OCI-LY7 (cell line): ENCODE results near the gene C21orf91. TPM values are rescaled to one million over a fixed set of nuclear protein-coding genes. Genes with fewer than 3 reads are reported as not detected.
A peak's percentile ranks its signal among the peaks of the same experiment; 100 is the strongest.

Source experiments
- BruUV-seq: library from RNA; stranded (reverse); fragments of 400-500 nt; replicated peaks from 2 replicates; lab custom pipeline; 2021; lab: Mats Ljungman, UMichigan
- CTCF ChIA-PET: fragments of 300-600 bp; sonication (Branson Sonifier 250); formaldehyde crosslinking; loops from one replicate; lab custom pipeline; 2022; ENCODE audit warnings: antibody characterized with exemption; ENCODE audit not compliant: unreplicated experiment; lab: Charles Lee
- POLR2A ChIA-PET: fragments of 300-600 bp; sonication (Branson Sonifier 250); formaldehyde crosslinking; loops from one replicate; lab custom pipeline; 2022; ENCODE audit warnings: antibody characterized with exemption; lab: Charles Lee
- DNase-seq: peaks from one replicate; pipeline ENCODE4 v3.0.0-alpha.2; 2015; ENCODE audit warnings: low spot score
- H2AFZ ChIP-seq: fragments of 200-600 bp; sonication (generic), shearing (Covaris generic); 2 replicates; pipeline ENCODE4 v1.6.1; 2014; ENCODE audit warnings: mild to moderate bottlenecking, antibody characterized with exemption, low read length, moderate library complexity
- H3K27ac ChIP-seq: fragments of 200-600 bp; sonication (generic); 2 replicates; pipeline ENCODE4 v1.5.1; 2014; ENCODE audit warnings: mixed run types, low read depth, mild to moderate bottlenecking, moderate library complexity, low read length, inconsistent platforms; ENCODE audit not compliant: poor library complexity, severe bottlenecking
- H3K36me3 ChIP-seq: fragments of 200-600 bp; sonication (generic); 2 replicates; pipeline ENCODE4 v1.6.1; 2014; ENCODE audit warnings: mild to moderate bottlenecking, antibody characterized with exemption, low read length, moderate library complexity, mixed read lengths; ENCODE audit not compliant: insufficient read depth
- H3K4me1 ChIP-seq: fragments of 200-600 bp; sonication (generic); 2 replicates; pipeline ENCODE4 v1.5.1; 2014; ENCODE audit warnings: mild to moderate bottlenecking, low read length; ENCODE audit not compliant: insufficient read depth, poor library complexity, severe bottlenecking
- H3K4me2 ChIP-seq: fragments of 200-600 bp; sonication (generic); 2 replicates; pipeline ENCODE4 v1.6.1; 2014; ENCODE audit warnings: mild to moderate bottlenecking, low read length
- H3K4me3 ChIP-seq: fragments of 200-600 bp; sonication (generic); 2 replicates; pipeline ENCODE4 v1.5.1; 2014; ENCODE audit warnings: mild to moderate bottlenecking, low read depth, low read length; ENCODE audit not compliant: poor library complexity, severe bottlenecking
- H3K79me2 ChIP-seq: fragments of 200-600 bp; sonication (generic); 2 replicates; pipeline ENCODE4 v1.6.1; 2016; ENCODE audit warnings: low read depth, mild to moderate bottlenecking, low read length, moderate library complexity, mixed read lengths; ENCODE audit not compliant: insufficient read depth
- H3K9me2 ChIP-seq: fragments of 200-600 bp; sonication (generic); 2 replicates; pipeline ENCODE4 v1.6.1; 2016; ENCODE audit warnings: mild to moderate bottlenecking, low read length, mixed read lengths; ENCODE audit not compliant: insufficient read depth
- H3K9me3 ChIP-seq: fragments of 200-600 bp; sonication (generic); 2 replicates; pipeline ENCODE4 v1.6.1; 2014; ENCODE audit warnings: mild to moderate bottlenecking, mixed run types, low read length, mixed read lengths
- H4K20me1 ChIP-seq: fragments of 200-600 bp; sonication (generic); 2 replicates; pipeline ENCODE4 v1.6.1; 2014; ENCODE audit warnings: mild to moderate bottlenecking, antibody characterized with exemption, low read length, moderate library complexity, mixed read lengths; ENCODE audit not compliant: insufficient read depth
- CTCF ChIP-seq: fragments of 200-600 bp; sonication (generic); conservative IDR thresholded peaks from 2 replicates; pipeline ENCODE4 v1.5.1; 2014; ENCODE audit warnings: mild to moderate bottlenecking, antibody characterized with exemption, low read length, moderate library complexity, mixed read lengths
- EZH2phosphoT487 ChIP-seq: fragments of 200-600 bp; sonication (generic); IDR thresholded peaks from 2 replicates; pipeline ENCODE4 v1.6.1; 2018; ENCODE audit warnings: low read depth, borderline replicate concordance, mild to moderate bottlenecking, mixed run types, antibody characterized with exemption, low read length, moderate library complexity, mixed read lengths
- intact Hi-C: fragments of 100-400 bp; cut with micrococcal nuclease; formaldehyde crosslinking; loops from one replicate; pipeline ENCODE4 v1.10.0; 2022; ENCODE audit not compliant: unreplicated experiment
- total RNA-seq, 2 experiments: library from RNA; depleted of rRNA in 1 of 2; stranded (reverse); fragments of >200 nt in 1 of 2; shearing (Covaris generic) in 1 of 2; gene quantifications; 2 replicates each; pipeline ENCODE4 v1.2.3, GENCODE V29; 2014 to 2022

Gene C21orf91
- total RNA-seq, 2 experiments from 2014 or later: 15.8 to 32.8 TPM

- Histone ChIP-seq H3K79me2 (no peaks in the 10 kb centered on the region), H3K4me1 (peaks cover 61% of the 10 kb centered on the region), H3K9me2 (no peaks in the 10 kb centered on the region), H3K4me2 (peak overlapping the region; percentile 88), H4K20me1 (no peaks in the 10 kb centered on the region), H3K36me3 (peaks cover 42% of the 10 kb centered on the region), H3K27ac (peak overlapping the region; percentile 96), H3K9me3 (peaks cover 13% of the 10 kb centered on the region), H2AFZ (peak overlapping the region; percentile 79; the same call in 1 of the 2 replicates), H3K4me3 (peak overlapping the region; percentile 63)
- ChIA-PET POLR2A (interaction anchor here (0.5 to 2.9 kb wide), 20 partner anchors 11 to 668 kb away, joined by 3 to 32 read pairs (median 4); partner anchors contain the start of gene C21orf91), CTCF (interaction anchor here (0.9 kb wide), 1 partner anchor 11 kb away, joined by 4 read pairs; no protein-coding TSS in a partner anchor)
- intact Hi-C loops: loop anchor here (1.0 to 5.0 kb wide), 5 partner anchors 34 to 397 kb away; partner anchors contain the start of genes BTG3 and CXADR
- no TSS peak for BruUV-seq
- DNase-seq: peak; percentile 83
- TF ChIP-seq EZH2phosphoT487 (no peak), CTCF (no peak)
Measured at GRCh38 chr21:17784180-17784598, 35.0 kb downstream of the C21orf91 start.

- intact Hi-C loops: loop anchor here (1.0 to 5.0 kb wide), 5 partner anchors 35 to 396 kb away; partner anchors contain the start of genes BTG3 and CXADR
- peaks cover 57% of the 10 kb centered on the region for H3K4me1 ChIP-seq
- H3K9me3 ChIP-seq: peaks cover 13% of the 10 kb centered on the region
- H4K20me1 ChIP-seq: no peaks in the 10 kb centered on the region
- H3K4me3 ChIP-seq: peak overlapping the region; percentile 63
- peak overlapping the region; percentile 96 for H3K27ac ChIP-seq
- peak overlapping the region; percentile 88 for H3K4me2 ChIP-seq
- no peak for TF ChIP-seq CTCF
- ChIA-PET POLR2A (interaction anchor here (0.5 to 2.9 kb wide), 25 partner anchors 11 to 669 kb away, joined by 3 to 32 read pairs (median 4); partner anchors contain the start of gene C21orf91), CTCF (interaction anchor here (0.9 kb wide), 1 partner anchor 12 kb away, joined by 4 read pairs; no protein-coding TSS in a partner anchor)
- peaks cover 41% of the 10 kb centered on the region for H3K36me3 ChIP-seq
- no TSS peak for BruUV-seq
- H3K9me2 ChIP-seq: no peaks in the 10 kb centered on the region
- peak; percentile 84 for DNase-seq
- H2AFZ ChIP-seq: peak overlapping the region; percentile 79
- H3K79me2 ChIP-seq: no peaks in the 10 kb centered on the region
Measured at GRCh38 chr21:17783481-17784179, 35.5 kb downstream of the C21orf91 start.
